HG03095 (cell line): ENCODE results near the gene XDH.
A peak's percentile ranks its signal among the peaks of the same experiment; 100 is the strongest.

Experiments
- ATAC-seq: cut with Tn5 transposase; IDR thresholded peaks from one replicate; pipeline ENCODE4 v1.9.1; 2021; ENCODE audit warnings: moderate library complexity; ENCODE audit not compliant: unreplicated experiment

XDH gene

DNA sequence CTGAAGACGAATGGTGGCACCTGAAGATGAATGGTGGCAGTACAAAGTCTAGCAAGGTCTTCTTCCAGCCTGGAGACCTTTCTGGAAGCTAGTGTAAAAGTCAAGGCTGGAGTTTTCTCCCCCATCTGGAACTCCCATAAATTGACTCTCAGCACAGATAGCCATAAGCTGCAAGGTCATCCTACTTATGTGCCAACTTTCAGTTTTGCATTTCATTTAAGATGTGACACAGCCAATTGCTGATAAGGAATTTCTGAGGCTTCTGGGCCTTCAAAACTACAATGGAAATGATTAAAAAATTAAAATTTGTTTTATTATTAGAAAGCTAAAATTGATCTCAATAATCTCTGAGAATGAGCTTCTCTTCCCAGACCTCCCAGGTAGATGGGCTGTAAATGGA, 10.2 kb downstream of the XDH start:
- ATAC-seq, result no peak

DNA sequence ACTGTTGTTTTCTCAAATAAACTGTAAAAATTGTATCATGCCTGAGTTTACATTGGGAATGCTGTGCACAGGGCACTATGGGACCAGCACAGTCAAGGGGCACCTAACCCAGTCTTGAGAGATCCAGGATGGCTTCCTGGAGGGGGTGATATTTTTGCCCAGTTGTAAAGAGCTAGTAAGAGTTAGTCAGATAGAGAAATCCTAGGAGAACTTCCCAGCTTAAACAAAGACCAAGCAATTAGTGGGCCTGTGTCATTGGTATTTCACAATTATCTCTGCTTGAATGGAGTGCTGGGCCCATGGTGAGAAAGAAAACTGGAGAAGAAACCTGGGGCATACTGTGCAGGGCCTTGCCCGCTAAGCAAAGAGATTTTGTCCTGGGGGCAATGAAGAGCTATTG, 12.2 kb downstream of the XDH start:
- no peak for ATAC-seq

DNA sequence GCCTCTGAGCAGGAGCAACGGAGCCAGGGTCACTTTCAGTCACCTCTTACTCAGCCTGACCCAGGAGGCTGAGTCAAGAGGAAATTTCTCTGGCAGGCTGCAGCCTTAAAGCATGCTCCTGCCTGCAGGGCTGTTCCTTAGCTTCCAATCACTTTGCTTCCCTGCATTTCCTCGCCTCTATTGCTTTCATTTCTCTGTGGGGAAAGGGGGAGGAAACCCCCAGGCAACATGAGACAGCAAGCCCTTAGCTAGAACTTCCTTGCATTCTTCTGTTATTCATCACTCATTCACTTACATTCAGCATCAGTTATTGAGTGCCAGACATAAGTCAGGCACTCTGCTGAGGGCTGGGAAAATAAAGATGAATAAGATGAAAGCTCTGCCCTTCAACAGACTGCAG, 13.0 kb downstream of the XDH start:
- no peak for ATAC-seq

DNA sequence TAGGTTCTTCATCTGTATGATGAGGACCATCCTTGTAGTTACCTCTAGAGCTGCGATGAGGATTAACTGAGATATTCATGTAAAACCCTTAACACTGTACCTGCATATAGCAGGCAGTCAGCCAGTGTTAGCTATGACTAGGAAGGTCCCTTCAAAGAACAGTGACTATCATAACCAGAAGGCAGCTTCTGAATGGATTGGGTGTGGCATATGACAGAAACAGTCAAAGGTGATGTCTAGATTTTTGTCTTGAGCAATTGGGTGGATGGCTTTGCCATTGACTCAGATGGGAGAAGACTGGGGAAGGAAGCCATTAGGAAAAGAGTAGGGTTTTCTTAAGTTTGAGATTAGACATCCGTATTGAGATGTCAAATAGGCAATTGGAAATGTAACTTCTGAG, 15.7 kb downstream of the XDH start:
- no peak for ATAC-seq

DNA sequence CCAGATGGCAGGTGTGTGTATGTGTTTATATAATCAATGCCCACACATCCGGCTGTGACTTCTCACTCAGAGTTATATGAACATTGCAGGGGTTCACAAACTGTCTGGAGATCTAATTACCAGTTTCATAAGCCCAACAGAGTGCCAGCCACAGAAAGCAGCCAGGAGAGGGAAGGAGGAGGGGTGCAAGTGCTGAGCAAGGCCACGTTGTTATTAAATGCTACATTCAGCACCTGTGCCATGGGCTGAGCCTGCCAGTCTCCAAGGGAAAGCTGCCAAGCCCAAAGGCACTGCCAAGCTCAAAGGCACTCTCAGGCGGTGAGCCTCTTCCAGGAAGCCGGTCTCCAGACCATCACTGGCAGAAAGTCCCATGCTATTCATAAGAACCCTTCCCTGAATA, 17.4 kb downstream of the XDH start:
- ATAC-seq, result no peak

DNA sequence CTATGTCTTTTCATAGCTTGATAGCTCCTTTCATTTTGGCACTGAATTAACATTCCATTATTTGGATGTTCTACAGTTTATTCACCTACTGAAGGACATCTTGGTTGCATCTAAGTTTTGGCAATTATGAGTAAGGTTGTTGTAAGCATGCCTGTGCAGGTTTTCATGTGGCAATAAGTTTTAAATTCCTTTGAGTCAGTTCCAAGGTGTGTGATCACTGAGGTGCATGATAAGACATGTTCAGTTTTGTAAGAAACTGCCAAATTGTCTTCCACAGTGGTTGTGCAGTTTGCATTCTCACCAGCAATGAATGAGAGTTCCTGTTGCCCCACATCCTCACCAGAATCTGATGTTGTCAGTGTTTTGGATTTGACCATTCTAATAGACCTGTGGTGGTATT, 24.2 kb downstream of the XDH start:
- no peak for ATAC-seq

DNA sequence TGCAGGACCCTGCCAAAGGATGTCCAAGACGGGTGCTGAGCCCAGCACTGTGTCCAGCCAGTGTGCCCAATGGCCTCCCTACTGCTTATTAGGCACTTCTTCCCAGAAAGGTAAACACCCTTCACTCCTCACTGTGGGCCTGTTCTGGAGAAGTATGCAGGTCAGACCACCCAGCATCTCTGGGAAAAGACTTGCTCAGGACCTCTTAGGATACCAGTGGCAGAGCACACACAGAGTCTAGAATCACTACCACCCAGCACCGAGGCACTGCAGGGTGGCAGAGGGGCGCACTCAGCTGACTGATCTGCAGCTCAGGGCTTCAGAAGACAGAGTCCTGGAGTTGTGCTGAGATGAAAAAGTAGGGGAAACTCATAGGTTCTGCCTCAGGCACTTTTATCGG, 25.8 kb downstream of the XDH start:
- ATAC-seq, result no peak

DNA sequence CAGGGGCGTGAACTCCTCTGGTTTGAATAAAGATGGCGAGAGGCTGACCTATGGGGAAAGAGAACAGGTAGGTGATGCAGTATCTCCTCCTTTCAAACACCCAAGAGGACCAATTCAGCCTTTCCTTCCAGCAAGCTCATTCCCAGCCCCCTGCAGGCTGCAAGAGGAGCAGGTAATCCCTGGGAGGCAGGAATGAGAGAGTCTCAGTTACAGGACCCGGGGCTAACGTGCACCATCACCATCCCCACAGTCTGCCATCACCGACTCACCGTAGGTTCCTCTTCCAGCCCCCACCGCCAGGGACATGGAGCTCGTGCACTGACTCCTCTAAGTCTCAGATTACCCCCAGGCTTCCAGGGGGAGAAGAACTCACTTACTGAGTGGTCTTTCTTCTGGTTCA, 26.7 kb downstream of the XDH start:
- no peak for ATAC-seq

DNA sequence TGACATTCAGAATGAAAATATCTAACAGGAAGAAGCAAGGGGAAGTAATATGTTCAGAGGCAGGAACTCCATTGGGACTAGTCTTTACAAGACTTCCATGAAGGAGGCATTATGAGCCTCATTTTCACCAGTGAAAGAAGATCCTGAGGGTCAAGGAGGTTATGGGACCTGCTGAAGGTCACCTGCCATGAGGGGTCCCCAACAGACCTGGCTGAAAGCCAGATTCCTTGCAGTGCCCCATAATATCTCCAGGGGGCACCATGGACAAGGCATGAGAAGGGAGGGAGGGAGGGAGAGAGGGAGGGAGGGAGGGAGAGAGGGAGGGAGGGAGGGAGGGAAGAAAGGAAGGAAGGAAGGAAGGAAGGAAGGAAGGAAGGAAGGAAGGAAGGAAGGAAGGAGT, 27.9 kb downstream of the XDH start:
- ATAC-seq, result no peak

DNA sequence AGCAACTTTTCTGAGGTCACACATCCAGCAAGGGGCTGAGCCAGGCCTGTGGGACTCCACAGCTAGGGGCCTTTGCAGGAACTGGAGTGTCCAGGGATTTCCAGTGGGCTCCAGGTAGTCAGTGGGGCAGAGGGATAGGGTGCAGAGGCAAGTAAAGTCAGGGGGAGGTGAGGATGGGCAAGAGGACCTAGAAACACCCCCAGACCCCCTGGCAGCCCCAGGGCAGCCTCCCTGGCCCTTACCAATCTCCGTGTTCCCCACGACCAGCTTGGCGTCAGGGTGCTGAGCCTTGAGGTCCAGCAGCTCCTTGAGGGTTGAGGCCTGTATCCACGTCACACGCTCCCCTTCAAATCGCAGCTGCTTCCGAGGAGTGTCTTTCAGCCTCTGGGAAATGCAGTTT, 28.4 kb downstream of the XDH start:
- ATAC-seq, result no peak

DNA sequence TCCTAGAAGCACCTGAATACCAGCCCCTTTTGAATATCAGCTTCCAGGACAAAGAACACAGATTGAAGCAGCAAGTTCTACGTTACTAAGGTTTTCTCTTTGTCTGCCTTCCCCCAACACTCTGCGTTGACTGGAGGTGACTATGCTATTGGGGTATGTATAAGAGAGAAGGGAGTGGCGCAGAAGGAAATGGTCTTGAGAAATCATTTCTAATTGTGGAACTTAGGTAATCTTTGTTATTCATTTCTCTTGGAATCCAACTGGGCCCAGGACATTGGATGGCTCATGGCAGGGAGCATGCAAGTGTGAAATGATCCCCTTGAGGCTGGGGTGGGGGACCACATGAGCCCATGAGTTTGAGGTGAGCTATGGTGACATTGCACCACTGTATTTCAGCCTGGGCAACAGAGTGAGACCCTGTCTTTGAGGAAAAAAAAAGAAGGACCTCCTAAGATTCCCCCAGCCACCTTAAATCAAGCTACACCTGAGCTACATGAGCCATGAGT, 29.7 kb downstream of the XDH start:
- no peak for ATAC-seq

DNA sequence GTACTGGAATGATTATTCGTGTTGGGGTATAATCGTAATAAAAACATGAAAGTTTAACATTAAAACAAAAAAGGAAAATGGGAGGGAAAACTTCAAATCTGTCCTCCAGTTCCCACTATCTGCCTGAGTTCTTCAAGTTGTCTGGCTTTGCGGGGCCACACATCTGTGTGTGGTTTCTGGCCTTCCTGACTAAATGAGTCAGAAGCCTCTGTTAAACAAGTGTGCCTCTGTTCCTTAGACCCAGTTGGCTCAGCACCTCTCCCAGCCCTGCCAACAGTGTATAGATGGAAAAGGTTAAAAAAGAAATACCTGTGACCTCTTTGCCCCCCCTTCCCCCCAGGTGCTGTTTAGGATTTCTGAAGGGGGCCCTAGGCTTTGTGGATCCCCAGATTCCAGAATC, 30.2 kb downstream of the XDH start:
- peak; percentile 65 for ATAC-seq

DNA sequence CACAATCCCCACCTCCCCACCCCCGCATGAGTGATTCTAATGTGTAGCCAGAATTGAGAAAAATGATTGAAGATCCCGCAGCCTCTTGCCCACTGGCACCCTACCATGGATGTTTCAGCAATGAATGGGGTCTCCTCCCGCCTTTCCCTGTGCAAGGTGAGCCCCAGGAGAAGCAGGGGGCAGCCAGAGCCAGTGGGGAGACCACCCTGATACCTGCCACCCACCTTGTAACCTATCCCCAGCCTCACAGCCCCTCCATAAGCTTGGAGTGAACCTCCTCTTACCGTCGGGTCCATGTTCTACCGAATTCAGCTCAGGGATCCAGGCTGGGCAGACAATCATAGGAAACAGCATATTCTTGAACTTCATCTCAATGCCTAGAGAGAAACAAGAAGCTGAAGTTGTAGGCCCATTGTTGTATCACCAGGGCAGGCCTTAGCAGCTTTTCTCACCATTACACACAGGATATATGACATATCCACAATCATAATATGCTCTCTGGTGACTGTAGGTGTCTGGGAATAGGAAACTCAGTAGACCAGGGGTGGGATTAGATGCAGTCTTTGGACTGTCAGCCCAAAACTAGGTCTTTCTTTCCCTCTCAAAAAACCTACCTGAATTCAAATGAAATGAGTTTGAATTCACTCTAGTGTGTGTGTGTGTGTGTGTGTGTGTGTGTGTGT, 30.9 kb downstream of the XDH start:
- no peak for ATAC-seq

DNA sequence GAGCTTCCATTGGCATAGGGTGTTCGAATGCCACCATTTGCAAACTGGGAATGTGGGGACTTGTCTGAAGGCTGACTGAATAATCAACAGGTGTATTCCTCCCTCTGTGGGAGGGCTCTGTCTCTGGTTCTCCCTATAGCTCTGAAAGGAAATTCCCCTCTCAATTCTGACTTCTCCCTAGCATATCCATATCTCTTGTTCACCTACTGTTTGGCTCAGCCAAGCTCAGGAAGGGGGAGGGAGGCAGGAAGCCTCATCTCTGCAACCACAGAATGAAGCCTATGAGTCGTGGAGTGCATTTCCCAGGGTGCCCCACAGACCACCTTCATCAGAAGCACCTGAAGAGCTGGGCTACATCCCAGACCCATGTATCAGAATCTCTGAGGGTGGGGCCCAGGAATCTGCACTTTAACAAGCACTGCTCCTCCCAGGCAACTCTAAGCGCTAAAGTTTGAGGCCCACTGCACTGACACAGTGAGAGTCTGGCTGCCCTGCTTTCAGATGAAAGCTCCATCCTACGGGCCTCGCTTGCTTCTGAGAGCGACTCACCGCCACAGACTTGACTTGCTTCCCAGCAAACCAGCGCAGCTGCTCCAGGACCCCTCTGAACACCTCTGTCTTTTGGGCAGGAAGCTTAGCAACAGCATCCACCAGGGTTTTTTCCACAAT, 32.0 kb downstream of the XDH start:
- no peak for ATAC-seq

DNA sequence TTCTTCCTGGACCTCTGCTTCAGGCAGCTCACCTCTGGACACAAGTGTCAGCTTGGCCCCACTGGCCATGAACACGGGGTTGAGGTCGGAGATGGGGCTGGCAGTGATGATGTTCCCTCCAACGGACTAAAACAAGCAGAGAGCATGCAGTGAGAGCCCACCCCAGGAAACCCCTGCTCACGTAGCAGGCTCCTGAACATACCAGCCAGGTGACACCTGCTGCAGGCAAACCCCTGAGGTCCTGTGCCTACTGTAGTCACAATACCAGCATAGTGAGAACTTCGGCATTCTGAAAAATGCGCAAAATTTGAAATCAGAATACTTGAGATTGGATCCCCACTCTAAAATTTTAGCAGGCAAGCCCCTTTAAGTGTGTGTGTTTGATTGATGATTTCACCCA, 32.9 kb downstream of the XDH start:
- ATAC-seq, result no peak

DNA sequence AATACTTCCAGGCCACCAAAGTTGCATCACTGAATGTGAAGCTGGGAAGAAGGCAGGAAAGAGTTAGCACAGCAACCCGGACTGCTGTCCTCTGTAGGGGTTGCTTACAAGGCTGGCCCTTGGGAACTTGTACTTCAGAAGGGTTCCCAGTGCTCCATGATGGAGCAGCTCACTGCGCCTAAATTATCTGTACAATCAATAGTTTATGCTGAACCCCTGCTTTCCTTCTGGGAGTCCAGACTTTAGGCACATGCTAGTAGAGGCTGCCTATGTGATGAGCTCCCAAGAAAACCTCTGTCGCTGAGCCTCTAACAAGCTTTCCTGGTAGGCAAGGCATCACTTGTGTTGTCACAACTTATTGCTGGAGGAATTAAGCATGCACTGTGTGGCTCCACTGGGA, 34.3 kb downstream of the XDH start:
- no peak for ATAC-seq

DNA sequence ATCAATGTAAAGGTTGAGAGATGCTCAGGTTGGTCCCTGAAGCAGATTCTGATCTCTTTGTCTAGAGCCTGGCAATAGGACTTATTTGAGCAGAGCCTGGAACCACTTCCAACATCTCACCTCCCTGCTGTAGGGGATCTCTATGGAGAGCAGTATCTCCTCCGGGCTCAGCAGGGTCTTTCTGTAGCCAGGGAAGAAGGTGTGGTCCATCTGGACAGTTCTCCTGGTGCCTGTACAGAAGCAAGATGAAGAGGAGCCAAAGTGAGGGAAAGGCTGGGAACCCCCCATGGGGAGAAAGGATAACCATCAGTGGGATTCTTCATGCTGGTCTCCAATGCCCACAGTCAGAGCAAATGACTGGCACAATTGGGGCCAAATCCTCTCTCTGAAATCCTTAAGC, 34.8 kb downstream of the XDH start:
- ATAC-seq, result no peak

DNA sequence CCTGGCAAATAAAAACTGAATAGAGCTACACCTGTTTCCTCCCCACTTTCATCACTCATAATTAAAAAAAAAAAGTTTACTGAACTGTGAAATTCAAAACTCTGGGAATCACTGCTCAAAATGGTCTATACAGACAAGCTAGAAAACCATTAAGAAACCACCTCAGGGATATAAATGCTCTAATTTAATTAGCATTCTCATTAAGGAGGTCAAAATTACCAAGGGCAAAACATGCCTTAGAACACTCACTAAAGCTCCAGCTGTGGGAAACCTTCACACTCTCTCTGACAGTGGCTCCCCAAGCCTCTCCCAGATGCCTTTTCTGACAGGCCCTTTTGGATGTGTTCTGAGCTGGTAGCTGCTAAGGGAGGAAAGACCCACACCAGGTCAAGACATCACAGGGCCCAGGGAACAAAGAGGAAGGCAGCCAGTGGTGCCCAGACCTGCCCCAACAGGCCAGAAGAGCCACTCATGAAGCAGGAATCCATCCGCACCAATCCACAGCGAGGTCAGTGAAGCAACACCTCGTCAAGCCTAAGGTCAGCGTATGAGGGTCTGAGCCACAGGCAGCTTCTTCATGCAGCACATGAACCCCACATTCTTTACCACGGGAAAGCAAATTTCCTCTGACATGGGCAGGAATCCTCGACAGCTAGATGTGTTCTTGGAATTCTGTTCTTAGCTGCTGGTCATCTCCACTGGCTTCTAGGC, 35.6 kb downstream of the XDH start:
- ATAC-seq, result no peak

DNA sequence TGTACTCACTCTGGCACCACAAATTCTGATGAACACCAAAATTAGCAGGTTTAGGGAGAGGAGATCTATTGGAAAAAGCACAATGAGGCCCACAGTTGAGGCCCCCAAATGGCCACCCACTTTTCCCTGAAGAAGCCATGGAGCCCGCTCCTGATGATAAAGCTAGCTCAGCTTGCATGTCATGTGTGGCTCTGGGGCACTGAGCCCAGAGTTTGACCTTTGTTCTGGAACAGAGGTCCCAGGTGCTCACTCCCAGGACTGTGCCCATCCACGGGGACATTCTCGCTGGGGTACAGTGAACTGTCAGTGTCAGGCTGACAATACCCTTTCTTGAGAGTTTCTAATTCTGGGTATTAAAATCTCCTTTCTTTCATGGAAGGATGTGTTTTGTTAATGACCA, 36.2 kb downstream of the XDH start:
- no peak for ATAC-seq

DNA sequence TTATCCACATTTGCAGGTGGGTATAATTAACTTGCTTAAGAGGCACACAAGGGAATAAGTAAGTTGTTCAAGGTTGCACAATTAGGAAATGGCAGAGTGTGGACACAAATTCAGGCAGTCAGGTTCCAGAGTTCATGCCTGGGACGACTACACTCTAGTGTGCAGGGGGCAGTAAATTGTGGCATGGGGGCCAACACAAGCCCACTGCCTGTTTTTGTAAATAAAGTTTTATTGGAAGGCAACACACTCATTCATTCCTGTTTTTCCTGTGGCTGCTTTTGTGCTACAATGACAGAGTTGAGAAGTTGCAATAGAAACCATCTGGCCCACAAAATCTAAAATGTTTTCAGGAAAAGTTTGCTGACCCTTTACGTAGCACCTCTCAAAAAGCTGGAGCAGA, 41.4 kb downstream of the XDH start:
- ATAC-seq, result no peak

DNA sequence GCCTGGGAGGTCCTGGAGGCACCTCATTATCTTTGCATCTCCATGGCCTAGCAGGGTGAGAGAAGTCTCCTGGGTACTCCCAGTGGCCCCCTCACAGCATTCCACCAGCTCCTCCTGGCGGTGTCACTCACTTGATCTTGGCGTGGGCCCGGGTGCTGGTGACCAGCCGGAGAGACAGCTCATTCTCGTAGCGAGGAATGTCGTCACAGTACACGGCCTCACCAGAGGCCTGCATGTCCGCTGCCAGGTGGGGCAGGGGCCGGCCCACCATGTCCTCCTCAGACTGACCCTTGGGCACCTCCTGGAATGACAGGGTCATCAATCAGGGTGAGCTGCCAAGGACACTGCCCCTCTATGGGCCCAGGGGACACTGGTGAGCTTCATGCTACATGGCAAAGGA, 42.4 kb downstream of the XDH start:
- ATAC-seq, result no peak

DNA sequence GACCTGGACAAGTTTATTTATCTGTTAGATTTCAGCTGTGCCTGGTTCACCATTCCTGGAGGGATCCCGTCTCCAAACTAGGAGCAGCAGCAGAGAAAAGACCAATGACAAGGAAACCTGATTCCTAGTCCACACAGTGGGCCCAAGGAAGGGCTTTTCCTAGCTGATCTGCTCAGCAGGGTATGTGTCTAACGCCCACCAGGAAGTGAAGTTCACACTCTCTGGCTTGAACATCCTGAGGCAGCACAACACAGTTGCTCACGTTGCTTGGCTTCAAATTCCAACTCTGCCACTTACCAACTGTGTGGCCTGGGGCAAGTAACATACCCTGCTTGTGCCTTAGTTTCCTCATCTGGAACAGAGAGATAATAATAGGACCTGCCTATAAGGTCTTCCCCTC, 42.9 kb downstream of the XDH start:
- no peak for ATAC-seq
